Measurements from ENCODE around the gene SS18L1. TPM values are rescaled to one million over a fixed set of nuclear protein-coding genes. Genes with fewer than 3 reads are reported as not detected.

Gene SS18L1
- total RNA-seq, 1 experiment from 2014 or later: 28.1 TPM

DNA sequence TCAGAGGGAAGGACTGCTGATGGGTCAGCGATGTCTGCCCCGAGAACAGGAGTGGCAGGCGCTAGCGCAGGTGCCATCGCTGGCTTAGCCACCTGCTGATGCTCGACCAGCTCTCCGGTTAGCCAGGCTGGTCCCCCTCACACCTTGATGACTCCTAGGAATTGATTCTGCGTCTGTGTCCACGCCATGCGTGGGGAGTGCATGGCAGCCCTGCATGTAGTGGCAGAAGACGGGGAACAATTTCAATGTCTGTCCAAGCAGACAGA, 6.7 kb downstream of the SS18L1 start:
- Histone ChIP-seq H3K79me2 (ENCODE audit: insufficient read depth, low read length) (peaks cover 99% of the 10 kb centered on the region), H3K9ac (ENCODE audit: low read length) (no peak overlapping the region), H2AFZ (ENCODE audit: low read depth, low read length, poor library complexity, severe bottlenecking) (no peak overlapping the region), H3K4me2 (ENCODE audit: low read length) (no peak overlapping the region), H3K36me3 (ENCODE audit: control insufficient read depth in 1 of 2, insufficient read depth in 2 of 2, low read length in 2 of 2) (peaks cover 0 to 31% of the 10 kb centered on the region in 2 experiments; a peak in 2 of 4 replicates), H3K27ac (ENCODE audit: low read depth, low read length) (no peak overlapping the region), H3K9me3 (ENCODE audit: control insufficient read depth in 1 of 2, insufficient read depth in 1 of 2, low read depth in 1 of 2, low read length in 2 of 2) (no peaks in the 10 kb centered on the region), H3K9me2 (ENCODE audit: insufficient read depth) (no peaks in the 10 kb centered on the region), H3K27me3 (ENCODE audit: insufficient read depth, low read length) (no peaks in the 10 kb centered on the region), H4K20me1 (ENCODE audit: insufficient read depth) (peaks cover 8% of the 10 kb centered on the region; the same call in 1 of the 2 replicates), H3K4me3 (replicated peaks in 1 of 2; ENCODE audit: low read depth in 1 of 2, low read length in 2 of 2) (no peak overlapping the region), H3K4me1 (ENCODE audit: control insufficient read depth in 1 of 2, insufficient read depth in 2 of 2, low read length in 2 of 2) (peaks cover 2 to 8% of the 10 kb centered on the region in 2 experiments)
- no peak; the same call in 1 of the 2 replicates for ATAC-seq
- intact Hi-C loops (cut with micrococcal nuclease): no loop called here
- no peak for TF ChIP-seq TCF7L2 (IDR thresholded peaks at IDR 0.05; ENCODE audit: borderline replicate concordance, extremely low read depth, insufficient read depth, insufficient read length)
- TF ChIP-seq, protein P1, sequence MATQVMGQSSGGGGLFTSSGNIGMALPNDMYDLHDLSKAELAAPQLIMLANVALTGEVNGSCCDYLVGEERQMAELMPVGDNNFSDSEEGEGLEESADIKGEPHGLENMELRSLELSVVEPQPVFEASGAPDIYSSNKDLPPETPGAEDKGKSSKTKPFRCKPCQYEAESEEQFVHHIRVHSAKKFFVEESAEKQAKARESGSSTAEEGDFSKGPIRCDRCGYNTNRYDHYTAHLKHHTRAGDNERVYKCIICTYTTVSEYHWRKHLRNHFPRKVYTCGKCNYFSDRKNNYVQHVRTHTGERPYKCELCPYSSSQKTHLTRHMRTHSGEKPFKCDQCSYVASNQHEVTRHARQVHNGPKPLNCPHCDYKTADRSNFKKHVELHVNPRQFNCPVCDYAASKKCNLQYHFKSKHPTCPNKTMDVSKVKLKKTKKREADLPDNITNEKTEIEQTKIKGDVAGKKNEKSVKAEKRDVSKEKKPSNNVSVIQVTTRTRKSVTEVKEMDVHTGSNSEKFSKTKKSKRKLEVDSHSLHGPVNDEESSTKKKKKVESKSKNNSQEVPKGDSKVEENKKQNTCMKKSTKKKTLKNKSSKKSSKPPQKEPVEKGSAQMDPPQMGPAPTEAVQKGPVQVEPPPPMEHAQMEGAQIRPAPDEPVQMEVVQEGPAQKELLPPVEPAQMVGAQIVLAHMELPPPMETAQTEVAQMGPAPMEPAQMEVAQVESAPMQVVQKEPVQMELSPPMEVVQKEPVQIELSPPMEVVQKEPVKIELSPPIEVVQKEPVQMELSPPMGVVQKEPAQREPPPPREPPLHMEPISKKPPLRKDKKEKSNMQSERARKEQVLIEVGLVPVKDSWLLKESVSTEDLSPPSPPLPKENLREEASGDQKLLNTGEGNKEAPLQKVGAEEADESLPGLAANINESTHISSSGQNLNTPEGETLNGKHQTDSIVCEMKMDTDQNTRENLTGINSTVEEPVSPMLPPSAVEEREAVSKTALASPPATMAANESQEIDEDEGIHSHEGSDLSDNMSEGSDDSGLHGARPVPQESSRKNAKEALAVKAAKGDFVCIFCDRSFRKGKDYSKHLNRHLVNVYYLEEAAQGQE (IDR thresholded peaks at IDR 0.05; ENCODE audit: low read depth): no peak
- no peak for TF ChIP-seq SP1 (IDR thresholded peaks at IDR 0.05; ENCODE audit: low read depth)
- TF ChIP-seq, protein P2, sequence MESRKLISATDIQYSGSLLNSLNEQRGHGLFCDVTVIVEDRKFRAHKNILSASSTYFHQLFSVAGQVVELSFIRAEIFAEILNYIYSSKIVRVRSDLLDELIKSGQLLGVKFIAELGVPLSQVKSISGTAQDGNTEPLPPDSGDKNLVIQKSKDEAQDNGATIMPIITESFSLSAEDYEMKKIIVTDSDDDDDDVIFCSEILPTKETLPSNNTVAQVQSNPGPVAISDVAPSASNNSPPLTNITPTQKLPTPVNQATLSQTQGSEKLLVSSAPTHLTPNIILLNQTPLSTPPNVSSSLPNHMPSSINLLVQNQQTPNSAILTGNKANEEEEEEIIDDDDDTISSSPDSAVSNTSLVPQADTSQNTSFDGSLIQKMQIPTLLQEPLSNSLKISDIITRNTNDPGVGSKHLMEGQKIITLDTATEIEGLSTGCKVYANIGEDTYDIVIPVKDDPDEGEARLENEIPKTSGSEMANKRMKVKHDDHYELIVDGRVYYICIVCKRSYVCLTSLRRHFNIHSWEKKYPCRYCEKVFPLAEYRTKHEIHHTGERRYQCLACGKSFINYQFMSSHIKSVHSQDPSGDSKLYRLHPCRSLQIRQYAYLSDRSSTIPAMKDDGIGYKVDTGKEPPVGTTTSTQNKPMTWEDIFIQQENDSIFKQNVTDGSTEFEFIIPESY (IDR thresholded peaks at IDR 0.05; ENCODE audit: extremely low read depth, insufficient replicate concordance, low read length): no peak
- no peak for TF ChIP-seq FOSL1 (IDR thresholded peaks at IDR 0.05; ENCODE audit: low read depth)
- no peak for TF ChIP-seq EZH2 (IDR thresholded peaks at IDR 0.05)
- TF ChIP-seq POLR2AphosphoS5 (IDR thresholded peaks at IDR 0.05; ENCODE audit: low read depth, low read length): no peak
- no TSS peak for BruUV-seq (replicated peaks)
- no peak for DNase-seq (ENCODE audit: low read depth, low spot score)
- ChIA-PET CTCF (no interaction called here), POLR2A (no interaction called here), RAD21 (ENCODE audit: low non-redundant PET in 1 of 2, low total read pairs in 2 of 2, uncharacterized antibody in 2 of 2, unreplicated experiment in 2 of 2) (no interaction called here)

All from HCT116 (cell line).